Kidney capillary endothelial cell (primary cell): ENCODE results near the gene SMIM14.
A peak's percentile ranks its signal among the peaks of the same experiment; 100 is the strongest.
"Not testable (repeated sequence)": the region's sequence is repeated elsewhere in the genome, so short reads cannot be mapped to it uniquely, and the experiment has no call there.

ENCODE experiments used
- DNase-seq: peaks from one replicate; pipeline ENCODE4 v3.0.0-alpha.2; 2018; ENCODE audit warnings: low spot score

SMIM14 gene

DNA sequence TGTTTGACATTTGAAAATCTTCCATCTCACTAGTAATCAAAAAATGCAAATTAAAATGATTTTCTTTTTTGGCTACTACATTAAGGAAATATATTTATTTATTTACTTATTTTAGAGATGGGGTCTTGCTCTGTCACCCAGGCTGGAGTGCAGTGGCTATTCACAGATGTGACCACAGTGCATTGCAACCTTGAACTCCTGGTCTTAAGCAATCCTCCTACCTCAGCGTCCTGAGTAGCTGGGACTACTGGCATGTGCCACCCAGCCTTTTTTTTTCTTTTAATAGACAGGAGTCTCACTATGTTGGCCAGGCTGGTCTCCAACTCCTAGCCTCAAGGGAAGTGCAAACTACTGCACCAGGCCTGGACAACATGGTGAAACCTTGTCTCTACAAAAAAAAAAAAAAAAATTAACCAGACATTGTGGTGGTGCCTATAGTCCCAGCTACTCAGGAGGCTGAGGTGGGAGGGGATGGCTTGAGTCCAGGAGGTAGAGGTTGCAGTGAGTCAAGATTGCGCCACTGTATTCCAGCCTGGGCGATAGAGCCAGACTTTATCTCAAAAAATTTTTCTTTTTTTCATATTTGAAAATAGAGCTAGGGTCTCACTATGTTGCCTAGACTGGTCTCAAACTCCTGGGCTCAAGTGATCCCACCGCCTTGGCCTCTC is 4.4 kb upstream of the SMIM14 start:
- DNase-seq: no peak

DNA sequence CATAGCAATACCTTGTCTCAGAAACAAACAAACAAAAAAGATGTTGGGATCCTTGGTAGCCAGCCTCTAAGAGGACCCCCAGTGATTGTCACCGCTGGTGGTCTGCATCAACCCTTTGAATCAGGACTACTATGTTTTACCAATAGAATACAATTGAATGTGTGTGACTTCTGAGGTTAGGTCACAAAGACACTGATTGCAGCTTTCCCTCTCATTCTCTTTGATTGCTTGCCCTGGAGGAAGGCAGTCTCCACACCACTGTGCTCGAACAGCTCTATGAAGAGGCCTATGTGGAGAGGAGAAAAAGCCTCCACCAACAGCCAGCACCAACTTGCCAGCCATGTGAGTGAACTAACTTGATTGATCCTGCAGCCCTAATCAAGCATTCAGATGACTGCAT is 2.8 kb upstream of the SMIM14 start:
- no peak for DNase-seq

DNA sequence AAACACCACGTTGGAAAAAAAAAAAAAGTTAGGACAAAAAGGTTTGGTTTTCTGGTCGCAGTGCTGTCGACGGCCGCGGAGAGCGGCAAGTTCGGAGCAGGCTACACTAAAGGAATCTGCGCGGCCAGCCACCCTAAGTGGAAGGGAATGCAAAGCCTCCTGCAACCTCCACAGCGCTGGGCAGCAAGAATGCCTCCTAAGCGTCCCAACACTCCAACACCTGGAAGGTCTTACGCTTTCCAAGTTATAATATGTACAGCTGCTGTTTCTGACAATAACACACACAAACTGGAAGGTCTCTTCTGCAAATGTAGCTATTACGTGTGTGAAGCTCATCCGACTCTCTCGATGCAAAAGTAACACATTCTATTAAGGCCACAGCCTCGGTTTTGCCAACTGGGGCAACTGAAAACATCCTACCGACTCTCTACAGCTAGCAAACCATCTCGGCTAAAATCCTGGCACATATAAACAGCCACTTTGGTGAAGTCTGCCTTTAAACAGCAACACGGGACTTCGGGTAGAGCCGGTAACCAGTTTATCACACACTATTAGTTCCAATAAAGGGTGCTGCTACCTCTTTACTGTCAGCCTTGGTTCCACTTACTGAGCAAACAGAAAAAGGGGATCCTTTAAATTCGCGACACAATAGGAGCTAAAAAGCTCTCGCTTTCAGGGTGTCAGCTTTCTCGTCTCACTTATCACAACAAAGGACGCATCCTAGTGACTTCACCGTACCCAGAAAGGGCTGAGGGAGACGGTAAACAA is 895 bp downstream of the SMIM14 start:
- DNase-seq: peak; percentile 49

DNA sequence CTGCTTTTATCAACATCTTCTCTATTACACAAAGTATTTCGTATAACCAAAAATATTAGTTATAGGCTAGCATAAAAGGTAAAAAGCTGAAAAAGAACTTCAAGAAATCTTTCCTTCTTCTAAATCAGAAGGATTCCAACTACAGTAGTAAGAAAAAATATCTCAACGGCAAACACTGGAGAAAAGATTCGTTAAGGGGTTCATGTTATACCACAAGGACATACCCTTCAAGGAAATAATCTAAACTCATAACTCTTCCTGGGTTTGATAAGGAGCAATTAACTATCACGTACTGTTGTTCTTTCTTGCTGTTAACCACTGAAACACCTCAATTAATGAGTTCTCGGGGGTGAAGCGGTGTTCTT is 1.5 kb downstream of the SMIM14 start:
- no peak for DNase-seq

DNA sequence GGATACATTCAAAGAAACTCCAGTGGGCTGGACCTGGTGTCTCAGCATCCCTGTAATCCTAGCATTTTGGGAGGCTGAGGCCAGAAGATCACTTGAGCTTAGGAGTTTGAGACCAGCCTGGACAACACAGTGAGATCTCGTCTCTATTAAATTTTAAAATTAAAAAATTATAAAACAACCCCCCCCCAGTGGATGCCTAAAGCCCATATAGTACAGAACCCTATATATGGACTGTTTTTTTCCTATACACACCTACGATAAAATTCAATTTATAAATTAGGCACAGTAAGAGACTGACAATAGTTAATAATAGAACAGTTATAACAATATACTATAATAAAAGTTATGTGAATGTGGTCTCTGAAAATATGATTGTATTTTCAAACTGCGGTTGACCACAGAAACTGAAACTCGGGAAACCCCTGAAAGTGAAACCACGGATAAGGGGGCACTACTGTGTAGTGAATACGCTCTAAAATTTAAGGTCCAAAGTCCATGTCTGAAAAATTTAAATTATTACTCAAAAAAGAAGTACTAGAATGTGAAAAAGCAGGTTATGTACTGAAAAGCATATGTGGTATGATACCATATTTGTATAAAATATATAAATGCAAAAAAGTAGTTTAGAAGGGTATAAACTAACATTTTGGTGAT is 2.0 kb downstream of the SMIM14 start:
- DNase-seq: no peak

DNA sequence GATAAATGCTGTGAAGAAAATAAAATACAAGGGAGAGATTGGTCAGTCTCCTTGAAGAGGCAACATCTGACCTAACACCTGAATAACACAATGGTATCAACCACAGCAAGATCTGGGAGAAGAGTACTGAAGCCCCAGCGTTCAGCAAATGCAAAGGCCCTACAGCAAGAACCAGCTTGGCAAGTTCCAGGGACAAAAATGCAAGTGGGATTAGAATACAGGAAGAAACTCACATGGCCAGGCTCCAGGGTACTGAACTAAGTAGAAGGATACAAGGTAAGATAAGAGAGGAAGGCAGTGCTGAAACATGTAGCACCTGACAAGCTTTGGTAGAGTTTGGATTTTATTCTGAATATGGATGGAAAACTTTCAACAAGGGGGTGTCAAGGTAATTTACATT is 3.6 kb downstream of the SMIM14 start:
- no peak for DNase-seq

DNA sequence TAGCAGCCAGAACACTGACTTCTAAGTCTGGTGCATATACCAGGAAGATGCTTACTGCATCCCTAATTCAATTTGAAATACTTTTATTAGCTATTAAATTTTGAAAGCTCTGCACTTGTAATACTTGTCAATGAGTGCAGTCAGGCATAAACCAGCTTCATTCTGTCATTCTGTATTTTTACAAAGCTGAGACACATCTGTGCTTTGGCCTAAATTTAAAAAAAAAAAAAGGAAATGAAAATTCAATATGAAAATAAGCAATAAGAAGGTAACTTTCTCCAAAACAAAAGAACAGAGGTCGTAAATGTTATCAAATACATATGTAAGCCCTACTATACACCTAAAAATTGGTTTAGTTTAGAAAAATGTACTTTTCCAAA is 7.0 kb downstream of the SMIM14 start:
- no peak for DNase-seq

DNA sequence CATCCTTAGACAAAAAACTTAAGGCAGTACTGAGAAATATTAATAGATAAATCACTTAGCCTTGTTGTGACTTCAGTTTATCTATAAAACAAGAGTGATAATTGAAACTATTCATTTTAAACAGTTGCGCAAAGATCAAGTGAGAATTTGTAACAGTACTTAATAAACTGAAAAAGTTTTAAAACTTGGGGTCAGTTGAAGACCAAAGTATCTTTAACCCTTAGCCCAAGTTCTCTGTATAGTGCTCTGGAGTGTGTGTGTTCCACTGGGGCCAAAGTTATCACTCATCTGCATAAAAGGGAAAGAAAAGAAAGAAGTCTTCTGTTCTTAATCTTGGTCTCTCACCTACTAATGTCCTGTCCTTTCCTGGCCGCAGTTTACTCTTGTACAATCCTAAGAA is 11.3 kb downstream of the SMIM14 start:
- no peak for DNase-seq

DNA sequence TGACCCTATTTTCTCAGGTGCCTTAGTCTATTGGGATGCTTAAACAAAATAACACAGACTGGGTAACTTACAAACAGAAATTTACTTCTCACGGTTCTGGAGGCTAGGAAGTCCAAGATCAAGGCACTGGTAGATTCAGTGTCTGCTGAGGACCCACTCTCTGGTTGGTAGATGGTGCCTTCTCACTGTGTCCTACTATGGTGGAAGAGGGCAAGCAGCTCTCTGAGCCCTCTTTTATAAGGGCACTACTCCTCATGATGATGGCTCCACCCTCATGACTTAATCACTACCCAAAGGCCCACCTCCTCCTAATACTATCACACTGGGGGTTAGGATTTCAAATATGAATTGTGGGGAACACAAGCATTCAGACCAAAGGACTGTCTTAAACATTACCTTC is 11.8 kb downstream of the SMIM14 start:
- no peak for DNase-seq

DNA sequence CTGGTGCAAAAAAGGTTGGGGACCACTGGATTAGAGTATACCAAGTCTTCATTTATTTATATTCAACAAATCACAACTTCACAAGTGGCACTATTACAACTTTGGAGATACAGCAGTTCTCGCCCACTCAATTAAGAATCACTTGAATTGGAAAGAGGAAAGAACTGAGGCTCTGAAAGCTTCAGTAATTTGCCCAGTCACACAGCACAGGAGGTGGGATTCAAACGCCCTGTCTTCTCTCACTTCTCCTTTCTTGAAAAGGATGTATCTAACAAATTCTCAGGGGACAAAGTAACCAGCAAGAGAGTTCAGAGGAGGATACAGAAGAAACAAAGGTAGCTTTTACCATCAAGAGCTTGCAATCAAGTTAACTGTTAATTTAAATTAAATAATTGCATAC is 12.4 kb downstream of the SMIM14 start:
- no peak for DNase-seq

DNA sequence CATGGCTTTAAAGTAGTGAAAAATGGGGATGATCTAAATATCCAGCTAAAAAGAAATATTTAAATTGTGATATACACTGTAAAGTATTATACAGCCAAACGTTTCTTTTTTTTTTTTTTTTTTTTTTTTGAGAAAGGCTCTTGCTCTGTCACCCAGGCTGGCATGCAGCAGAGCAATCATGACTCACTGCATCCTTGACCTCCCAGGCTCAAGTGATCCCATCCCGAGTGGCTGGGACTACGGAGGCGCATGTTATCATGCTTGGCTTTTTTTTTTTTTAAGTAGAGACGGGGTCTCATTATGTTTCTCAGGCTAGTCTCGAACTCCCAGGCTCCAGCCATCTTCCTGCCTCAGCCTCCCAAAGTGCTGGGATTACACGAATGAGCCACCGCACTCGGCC is 17.1 kb downstream of the SMIM14 start:
- peak; percentile 50 for DNase-seq

DNA sequence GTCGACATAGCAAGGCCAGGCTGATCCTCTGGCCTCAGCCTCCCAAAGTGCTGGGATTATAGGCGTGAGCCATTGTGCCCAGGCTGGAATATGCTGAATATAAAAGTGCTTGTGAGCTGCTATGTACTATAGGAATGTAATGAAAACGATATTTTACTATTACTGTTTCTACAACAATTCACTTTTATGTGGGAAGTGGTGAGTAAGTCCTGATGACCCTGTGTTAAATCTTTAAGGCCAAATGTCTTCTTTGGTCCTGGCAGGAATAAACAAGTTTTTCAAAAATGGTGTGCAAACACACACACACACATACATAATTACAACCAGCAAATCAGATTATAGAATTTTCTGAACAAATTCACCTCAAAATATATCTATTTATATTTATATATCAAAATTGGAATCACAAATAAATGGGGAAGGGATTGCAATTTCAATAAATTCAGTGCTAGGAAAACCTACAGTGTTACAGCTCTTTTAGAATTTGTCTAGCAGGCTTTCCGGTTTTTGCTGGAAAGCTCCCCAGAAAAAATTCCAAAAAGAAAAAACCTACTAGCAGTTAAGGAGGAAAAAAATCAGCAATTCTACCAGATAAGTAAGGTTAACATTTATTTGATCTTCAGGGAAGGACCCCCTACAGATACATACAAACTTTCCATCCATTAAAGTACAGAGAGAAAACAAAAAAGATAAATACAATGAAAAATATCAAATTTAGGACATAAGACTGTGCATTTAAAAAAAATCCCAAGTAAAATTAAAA is 17.9 kb downstream of the SMIM14 start:
- DNase-seq: no peak

DNA sequence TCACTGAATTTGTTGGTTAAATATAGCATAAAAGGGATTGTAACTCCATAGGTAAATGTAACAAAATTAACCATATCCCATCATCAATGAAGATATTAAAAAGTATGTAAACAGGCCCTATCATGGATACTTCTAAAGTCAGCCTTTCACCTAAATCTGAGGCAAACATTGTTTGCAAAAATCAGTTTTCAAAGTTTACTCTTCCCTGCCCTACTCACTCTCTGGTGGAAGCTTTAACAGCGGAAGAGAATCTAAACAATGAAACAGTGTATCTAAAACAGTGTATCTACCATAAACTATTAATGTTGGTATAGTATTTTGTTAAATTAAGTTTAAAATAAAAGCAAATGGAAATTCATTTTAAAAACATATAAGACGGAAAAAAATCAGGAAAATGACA is 21.1 kb downstream of the SMIM14 start:
- no peak for DNase-seq

DNA sequence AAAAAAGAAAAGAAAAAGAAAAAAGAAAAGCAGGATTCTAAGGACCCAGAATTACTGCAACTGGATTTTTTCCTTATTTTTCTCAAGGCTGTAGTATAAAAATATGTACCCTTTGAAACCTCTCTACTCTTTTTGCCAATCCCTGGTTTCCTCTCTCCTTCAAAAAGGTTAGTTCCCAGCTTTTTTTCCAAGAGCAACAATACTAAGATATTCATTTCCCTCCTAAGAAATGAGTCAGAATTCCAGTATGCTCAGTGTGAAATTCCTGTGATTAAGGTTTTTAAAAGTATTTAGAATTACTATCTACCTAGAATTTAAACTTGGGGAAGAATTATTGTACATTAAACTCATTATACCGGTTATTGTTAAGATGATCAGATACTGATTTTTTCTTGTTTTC is 22.0 kb downstream of the SMIM14 start:
- DNase-seq: peak; percentile 46

DNA sequence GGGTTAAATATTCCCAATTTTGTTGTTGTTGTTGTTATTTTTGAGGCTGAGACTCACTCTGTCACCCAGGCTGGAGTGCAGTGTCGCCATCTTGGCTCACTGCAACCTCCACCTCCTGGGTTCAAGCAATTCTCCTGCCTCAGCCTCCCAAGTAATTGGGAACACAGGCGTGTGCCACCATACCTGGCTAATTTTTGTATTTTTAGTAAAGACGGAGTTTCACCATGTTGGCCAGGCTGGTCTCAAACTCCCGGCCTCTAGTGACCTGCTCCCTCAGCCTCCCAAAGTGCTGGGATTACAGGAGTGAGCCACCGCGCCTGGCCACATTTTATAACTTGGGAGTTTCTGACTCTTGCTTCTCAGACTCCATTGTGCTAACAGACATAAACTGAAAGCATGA is 22.6 kb downstream of the SMIM14 start:
- not testable (repeated sequence) for DNase-seq

DNA sequence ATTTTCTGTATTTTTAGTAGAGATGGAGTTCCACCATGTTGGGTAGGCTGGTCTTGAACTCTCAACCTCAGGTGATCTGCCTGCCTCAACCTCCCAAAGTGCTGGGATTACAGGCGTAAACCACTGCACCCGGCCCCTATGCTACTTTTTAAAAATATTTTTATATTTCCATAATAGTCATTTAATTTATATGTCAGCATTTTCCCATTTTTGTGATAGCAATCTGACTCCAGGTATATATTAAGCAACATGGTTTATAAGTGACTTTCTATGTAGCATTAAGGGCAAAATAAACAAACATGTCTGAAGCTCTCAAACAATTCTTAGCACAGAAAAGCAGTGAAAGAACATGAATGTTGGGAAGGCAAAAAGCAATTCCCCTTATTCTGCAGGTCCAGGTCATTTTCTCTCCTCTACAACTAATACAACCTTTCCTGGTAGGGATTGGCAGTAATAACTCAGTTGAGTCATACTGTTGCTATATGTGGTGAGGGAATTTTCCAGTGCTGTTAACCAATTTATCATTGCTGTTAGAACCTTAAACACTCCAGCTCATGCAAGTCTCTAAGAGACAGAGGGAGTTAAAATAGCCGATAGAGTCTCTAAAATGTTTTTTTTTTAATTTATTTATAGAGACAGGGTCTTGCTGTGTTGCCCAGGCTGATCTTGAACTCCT is 24.0 kb downstream of the SMIM14 start:
- DNase-seq: no peak

DNA sequence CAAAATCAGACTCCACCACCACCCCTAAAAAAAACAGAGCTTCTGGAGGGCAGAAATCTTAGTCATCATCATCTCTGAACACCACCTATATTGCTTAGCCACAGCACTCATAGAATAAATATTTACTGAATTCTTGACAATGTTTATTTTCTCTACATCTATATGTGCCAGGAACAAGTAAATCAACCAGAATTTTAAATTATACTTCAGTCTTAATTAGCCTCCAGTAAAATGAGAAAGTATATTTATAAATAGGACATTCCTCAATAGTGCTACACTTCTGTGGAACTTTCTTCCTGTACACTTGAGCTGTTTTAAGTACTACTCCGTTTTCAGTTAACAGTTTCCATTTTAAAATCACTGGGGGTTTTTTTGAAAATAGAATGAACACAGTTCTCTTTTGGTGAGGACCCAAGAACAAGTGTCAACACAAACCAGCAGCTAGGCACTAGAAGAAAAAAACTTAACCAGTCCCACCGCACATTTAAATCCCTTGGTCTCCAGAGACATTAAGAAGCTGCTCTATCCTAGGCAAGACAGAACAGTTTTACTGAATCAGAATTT is 25.5 kb downstream of the SMIM14 start:
- DNase-seq: no peak

DNA sequence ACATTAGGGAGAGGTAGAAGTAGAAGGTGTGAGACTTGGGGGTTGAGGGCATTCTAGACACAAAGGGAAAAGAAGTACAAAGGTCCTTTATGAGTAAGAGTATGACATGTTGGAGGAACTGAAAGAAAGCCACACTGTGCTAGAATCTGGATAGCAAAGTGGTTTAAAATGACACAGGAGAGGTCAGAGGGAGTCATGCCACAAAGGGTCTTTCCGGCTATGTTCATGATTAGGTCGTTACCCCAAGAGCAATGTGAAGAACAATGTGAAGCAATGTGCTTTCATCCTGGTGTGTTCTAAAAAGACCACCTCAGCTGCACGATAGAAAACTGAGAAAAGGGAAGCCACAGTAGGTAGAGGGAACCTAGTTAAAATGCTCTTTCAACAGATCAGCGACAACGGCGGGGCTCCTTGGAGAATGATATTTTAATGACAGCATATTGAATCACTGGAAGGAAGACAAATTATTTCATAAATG is 29.2 kb downstream of the SMIM14 start:
- DNase-seq: no peak

DNA sequence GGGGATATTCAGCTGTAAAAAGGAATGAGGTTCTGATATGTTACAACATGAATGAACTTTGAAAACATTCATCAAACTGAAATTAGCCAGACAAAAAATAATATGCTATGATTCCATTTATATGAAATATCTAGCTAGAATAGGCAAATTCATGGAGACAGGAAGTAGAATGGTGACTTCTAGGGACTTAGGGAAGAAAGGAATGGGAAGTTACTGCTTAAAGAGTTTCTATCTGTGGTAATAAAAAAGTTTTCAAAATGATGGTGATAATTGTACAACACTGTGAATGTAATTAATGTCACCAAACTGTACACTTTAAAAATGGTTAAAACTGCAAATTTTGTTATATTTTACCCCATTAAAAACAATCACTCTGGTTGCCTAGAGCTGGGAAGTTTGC is 30.2 kb downstream of the SMIM14 start:
- no peak for DNase-seq

DNA sequence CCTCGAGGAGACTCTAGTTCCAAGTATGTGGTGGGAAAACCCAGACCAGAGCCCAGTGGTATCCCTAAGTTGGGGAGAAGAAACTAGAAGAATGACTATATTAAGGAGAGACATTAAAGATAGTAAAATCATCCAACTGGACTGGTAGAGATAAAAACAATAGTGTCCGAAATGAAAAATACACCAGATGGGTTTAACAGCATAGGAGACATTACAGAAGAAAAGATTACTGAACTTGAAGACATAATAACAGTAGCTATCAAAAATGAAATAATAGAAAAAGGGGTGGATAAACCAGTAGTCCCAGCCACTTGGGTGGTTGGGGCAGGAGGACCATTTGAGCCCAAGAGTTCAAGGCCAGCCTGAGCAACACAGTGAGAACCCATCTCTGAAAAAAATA is 31.9 kb downstream of the SMIM14 start:
- DNase-seq: no peak

DNA sequence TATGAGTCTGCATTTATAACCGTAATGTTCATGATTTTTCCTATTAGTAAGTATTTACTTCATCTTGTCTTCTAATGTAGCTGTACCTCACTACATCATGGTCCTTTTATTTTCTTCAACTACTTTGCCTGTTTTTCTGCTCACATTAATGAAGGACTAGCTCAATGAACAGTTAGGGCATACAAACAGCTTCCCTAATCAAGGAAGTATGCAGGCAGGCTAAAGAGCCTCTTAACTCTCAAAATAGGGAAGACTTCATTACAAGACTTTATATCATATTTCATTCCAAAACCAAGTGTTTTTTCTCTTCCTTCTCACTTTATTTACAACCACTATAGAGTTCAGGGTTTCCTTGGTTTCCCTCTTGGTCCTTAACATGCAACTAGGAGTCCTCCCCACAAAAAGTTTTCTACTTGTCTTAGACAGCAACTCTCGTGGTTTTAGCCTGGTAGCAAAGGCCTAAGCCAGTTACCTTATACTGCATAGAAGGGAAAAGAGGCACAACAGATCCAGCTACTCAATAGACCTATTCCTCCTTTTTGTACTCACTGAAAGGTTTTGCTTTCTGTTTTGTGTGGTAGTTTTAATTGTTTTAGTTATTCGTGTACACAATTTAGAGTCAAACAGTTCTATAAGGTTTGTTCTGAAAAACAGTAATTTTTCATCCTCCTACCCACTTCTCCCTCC is 40.8 kb downstream of the SMIM14 start:
- no peak for DNase-seq
